HG03045 (cell line): ENCODE data around the gene PRSS35.
"Not testable (repeated sequence)": the region's sequence is repeated elsewhere in the genome, so short reads cannot be mapped to it uniquely, and the experiment has no call there.

Experiments
- ATAC-seq: cut with Tn5 transposase; IDR thresholded peaks from one replicate; pipeline ENCODE4 v1.9.1; 2021; ENCODE audit warnings: mild to moderate bottlenecking, moderate library complexity; ENCODE audit not compliant: unreplicated experiment

The PRSS35 gene, protein sequence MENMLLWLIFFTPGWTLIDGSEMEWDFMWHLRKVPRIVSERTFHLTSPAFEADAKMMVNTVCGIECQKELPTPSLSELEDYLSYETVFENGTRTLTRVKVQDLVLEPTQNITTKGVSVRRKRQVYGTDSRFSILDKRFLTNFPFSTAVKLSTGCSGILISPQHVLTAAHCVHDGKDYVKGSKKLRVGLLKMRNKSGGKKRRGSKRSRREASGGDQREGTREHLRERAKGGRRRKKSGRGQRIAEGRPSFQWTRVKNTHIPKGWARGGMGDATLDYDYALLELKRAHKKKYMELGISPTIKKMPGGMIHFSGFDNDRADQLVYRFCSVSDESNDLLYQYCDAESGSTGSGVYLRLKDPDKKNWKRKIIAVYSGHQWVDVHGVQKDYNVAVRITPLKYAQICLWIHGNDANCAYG

DNA sequence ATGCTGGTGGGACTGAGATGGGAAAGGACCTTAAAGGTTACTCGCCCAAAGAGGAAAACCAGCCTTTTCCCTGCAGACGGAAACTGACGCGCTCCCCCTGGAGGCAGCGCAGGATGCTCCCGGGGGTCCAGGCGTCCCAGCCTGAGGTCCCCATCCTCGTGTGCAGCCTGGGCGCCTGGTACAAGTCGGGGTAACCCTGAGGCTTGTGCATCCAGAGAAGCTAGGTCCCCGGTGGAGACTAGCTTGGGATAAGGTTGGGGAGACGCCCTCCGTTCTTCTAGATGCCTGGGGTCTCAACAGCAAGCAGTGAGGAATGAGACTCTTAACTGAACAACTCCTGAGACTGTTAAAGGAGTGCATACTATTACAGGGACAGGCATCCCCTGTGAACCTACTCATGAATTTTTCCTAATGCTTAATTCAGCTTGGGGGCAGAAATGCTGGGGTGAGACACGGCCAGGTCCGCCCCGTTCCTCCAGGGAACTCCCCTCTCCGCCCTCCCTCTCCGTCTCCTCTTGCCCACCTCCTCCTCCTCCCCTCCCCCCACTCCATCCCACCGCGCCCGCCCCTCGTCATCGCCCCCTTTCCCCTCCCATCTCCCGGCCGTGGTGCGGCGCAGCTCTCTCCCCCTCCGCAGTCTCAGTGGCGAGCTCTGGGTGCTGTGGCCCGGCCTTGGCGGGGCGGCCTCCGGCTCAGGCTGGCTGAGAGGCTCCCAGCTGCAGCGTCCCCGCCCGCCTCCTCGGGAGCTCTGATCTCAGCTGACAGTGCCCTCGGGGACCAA lies at the start of gene PRSS35:
PRSS35 (plus strand) TSS at position 634 of the 781 bp plus-strand sequence. CDS start 10,908 bp downstream, outside the sequence.
- ATAC-seq: peak; percentile 68

DNA sequence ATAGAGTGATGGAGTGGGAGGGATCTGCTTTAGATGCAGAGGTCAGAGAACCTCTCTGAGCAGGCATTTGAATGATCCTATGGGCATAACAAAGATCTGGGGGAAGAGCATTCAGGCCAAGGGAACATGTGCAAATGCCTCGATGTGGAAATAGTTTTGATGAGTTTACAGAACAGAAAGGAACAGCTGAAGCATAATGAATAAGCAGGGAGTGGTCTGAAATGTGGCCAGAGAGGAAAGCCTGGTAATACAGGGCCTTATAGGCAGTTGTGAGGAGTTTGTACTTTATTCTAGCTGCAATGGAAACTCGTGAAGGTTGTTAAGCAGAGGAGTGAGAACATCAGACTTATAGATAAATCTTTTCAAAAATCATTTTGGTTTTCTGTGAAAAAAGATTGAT lies 48.4 kb upstream of the PRSS35 start:
- no peak for ATAC-seq

DNA sequence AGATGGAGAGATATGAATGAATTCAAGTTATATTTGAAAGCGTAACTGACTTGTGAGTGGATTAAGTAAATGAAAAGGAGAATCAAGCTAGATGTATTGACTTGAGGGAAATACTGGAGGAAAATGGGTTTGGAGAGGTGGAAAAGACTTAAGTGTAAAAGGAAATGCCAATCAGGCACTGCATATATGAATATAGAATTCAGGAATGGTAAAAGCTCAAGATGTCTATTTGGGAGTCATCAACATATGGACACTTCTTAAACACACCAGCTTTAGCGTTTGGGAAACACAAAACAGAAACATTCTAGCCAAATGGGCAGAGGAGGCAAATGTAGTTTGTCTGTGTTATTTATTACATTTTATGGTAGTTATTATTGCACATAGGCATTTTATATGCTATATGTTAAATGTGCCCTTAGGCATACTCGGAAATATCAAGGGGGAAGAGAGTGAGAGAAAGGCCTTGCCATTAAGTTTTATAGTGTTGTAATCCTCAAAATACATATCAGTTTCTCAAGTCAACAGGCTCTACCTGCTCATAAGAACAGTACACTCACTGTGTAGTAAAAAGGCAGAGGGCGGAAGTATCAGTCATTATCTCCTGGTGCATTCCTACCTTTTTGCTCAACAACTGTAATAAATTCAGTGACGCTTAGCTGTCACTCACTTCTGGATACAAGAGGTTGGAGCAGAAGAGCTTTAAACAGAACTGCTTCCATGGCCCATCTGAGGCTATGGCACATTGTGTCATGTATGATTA lies 47.8 kb upstream of the PRSS35 start:
- ATAC-seq: no peak

DNA sequence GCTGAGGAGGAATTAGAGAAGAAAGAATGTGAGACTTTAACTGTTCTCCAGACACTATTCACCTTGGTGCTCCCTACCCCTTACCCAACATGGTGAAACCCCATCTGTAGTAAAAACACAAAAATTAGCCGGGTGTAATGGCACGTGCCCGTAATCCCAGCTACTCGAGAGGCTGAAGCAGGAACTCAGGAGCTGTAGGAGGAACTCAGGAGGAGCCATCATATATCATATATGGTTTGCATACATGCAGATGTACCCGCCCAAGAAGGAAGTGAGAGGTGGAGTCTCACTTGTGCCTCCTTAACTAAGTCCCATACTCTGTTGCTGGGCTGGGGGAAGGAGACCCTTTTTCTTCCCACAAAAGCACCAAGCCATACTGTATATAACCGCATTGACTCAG lies 46.0 kb upstream of the PRSS35 start:
- no peak for ATAC-seq

DNA sequence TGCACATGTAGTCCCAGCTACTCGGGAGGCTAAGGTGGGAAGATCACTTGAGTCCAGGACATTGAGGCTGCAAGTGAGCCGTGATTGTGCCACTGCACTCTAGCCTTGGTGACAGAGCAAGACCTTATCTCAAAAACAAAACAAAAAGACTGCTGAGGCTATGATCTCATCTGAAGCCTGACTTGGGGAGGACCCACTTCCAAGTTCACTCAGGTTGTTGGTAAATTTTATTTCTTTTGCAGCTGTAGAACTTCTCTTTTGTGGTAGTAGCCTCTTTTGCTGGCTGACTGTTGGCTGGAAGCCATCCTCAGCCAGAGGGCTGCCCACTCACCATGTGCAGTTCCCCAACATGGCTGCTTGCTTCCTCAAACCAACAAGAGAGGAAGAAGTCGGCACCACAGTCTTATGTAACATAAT lies 44.7 kb upstream of the PRSS35 start:
- no peak for ATAC-seq

DNA sequence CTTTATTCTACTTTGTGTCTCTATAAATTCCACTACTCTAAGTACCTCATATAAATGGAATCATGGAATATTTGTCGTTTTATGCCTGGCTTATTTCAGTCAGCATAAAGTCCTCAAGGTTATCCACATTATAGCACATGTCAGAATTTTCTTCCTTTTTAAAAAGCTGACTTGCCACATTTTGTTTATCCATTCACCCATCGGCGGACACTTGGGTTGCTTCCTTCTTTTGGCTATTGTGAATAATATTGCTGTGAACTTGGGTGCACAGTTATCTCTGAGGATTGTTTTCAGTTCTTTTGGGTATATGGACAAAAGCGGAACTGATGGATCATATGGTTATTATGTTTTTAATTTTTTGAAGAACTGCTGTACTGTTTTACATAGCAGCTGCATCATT lies 42.3 kb upstream of the PRSS35 start:
- no peak for ATAC-seq

DNA sequence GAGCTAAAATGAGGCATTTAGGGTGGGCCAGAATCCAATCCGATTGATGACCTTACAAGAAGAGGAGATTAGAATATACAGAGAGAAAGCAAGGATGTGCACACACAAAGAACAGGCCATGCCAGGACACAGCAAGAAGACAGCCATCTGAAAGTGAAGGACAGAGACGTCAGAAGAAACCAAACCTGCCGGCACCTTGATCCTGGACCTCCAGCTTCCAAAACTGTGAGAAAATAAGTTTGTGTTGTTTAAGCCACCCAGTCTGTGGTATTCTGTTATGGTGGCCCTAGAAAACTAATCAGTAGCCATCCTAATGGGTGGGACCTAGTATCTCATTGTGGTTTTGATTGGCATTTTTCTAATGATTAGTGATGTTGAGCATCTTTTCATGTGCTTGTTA lies 41.7 kb upstream of the PRSS35 start:
- no peak for ATAC-seq

DNA sequence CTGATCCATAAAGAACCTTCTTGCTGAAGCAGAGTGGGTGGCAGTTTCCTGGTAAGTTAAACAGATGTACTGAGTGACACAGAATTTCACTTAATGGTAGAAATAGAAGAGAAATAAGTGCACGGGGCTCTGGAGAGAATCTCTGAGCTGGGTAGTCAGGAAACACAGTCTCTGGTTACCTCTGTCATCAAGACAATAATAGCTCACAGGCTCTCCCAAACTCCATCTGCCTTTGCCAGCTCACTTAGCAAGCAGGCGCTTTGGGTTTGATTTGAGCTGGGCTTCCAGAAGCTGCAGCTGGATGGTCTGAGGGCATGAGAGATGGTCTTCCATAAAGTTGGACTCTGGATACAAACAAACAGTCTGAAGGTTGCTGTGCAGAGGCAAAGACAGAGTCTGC lies 39.6 kb upstream of the PRSS35 start:
- ATAC-seq: no peak

DNA sequence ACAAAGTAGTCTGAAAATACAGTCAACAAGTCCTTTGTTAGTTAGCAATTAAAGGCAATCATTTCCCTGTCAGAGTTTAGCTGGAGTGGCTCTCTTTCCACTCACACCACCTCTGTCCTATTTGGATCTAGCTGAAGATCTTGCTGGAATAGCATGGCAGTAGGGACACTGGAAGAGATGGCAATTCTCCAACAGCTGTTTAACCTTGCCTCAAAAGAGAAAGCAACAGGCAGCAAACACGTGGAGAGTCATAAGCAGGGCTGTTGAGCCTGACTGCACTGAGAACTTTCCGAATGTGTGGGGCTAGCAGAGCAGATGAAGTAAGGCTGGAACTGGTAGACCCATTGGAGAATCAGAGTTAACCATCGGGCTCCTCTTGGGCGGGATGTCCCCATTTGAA lies 38.0 kb upstream of the PRSS35 start:
- no peak for ATAC-seq

DNA sequence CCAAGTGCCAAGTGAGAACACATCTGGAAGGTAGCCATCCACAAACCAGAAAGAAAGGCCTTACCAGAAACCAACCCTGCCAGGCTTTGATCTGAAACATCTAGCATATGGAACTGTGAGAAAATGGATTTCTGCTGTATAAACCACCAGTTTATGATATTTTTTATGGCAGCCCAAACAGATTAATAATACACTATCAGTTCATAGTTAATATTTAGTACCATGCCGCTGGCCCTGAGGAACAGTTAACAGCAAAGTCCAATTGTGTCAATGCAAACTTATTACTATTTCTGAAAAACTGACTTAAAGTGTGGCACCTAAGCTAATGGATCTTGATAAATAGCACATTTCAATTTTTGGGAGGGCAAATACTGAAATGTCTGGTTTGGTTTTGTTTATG lies 35.4 kb upstream of the PRSS35 start:
- ATAC-seq: no peak

DNA sequence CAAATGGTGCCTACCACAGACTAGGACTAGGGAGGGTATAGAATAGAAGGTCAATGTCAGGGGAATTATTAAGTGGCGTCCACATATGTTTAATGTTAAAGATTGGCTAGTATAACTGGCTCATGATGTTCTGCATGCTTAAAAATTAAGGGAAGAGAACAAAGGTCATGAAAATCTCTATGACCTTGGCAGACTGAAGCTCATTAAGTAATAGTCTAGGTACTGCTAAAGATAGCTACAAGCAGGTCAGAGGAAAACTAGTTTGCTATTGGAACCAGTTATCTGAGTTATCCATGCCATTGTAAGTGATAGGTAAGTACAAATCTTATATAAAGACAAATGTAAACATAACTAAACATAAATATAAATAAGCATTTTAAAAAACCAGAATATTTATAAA lies 32.9 kb upstream of the PRSS35 start:
- ATAC-seq: no peak

DNA sequence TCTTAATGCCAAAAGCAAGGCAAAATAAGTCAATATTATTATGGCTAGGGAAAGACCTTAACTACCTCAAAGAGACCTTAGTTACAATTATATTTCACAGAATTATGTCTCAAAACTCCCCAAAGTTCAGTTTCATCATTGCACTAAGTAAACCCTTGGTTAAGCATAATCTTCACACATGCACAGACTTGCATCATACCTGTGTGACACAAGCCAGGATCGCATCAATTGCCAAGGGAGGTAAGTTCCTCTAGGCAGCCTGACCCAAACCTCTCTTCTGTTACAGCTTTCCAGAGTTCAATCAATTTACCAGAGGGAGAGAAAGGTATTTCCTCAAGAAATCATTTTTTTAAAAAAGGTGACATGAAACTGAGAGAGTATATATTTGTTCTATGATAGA lies 31.9 kb upstream of the PRSS35 start:
- ATAC-seq: no peak

DNA sequence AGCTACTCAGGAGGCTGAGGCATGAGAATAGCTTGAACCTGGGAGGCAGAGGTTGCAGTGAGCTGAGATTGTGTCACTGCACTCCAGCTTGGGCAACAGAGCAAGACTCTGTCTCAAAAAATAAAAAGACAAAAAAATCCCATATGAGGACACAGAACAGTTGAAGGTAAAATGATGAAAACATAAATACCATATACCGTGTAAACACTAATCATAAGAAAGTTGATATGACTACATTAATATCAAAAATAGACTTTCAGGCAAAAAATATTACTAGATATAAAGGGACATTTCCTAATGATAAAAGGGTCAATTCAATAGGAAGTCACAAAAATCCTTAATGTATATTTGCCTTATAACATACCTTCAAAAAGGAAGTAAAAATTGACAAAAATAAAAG lies 30.4 kb upstream of the PRSS35 start:
- not testable (repeated sequence) for ATAC-seq

DNA sequence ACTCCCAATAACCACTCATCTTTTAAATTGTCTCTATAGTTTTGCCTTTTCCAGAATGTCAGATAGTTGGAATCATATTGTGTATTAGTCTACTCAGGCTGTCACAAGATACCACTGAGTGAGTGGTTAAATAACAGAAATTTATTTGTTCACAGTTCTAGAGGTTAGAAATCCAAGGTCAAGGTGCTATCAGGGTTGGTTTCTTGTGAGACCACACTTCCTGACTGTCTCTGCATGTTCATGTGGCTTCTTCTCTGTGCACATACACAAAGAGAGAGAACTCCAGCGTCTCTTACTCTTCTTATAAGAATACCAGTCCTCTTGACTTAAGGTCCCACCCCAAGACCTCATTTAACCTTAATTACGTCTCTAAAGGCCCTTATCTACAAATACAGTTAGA lies 23.9 kb upstream of the PRSS35 start:
- no peak for ATAC-seq

DNA sequence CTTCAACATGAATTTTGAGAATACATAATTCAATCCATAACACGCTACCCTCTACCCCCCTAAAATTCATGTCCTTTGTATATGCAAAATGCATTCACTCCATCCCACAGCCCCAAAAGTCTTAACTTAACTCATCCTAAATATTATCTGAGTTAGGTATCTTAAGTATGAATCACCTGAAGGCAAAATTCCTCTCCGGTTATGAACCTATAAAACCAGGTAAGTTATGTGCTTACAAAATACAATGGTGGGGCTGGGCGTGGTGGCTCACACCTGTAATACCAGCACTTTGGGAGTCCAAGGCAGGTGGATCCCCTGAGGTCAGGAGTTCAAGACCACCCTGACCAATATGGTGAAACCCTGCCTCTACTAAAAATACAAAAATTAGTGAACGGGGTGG lies 23.5 kb upstream of the PRSS35 start:
- no peak for ATAC-seq

DNA sequence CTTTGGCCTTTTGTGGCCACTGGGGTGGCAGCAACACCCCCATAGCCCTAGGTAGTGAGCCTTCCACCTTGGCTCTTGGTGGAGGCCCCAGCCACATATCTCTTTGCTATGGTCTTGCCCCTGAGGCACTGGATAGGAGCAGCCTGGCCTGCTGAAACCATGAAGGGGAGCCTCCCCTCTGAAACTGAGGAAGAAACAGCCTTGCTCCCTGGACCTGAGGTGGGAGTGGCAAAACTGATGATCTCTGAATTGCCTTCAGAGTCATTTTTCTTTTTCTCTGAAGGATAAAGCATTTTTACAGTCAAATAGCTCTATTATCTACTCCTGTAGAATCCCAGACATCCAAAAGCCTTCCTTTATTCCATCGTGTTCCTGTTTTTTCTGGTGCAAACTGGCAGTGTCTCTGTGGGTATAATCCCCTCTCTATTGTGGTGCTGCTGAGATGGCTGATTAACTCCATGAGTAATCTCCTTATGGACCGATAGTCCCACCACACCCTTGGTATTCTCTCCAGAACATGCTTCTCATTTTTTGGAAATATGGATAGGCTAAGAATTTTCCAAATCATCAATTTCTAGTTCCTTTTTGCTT lies 22.0 kb upstream of the PRSS35 start:
- no peak for ATAC-seq

DNA sequence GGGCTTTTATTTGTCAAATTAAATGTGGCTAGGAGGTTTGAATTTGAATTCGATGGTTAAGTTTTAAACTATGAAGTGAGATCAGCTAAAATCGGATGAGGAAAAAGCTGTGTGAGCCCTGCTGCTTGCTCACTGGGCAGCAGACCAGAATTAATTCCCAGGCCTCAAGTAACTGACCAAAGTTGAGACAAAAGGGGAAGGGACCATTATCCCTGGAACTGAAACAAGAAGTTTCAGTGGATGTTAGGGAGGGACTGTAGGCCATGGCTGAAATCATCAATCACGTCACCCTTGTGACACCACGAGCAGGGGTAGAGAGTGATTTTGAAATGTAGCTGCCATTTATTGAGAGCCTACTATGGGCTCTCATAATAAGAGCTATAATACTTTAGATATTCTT lies 7.0 kb upstream of the PRSS35 start:
- ATAC-seq: no peak

DNA sequence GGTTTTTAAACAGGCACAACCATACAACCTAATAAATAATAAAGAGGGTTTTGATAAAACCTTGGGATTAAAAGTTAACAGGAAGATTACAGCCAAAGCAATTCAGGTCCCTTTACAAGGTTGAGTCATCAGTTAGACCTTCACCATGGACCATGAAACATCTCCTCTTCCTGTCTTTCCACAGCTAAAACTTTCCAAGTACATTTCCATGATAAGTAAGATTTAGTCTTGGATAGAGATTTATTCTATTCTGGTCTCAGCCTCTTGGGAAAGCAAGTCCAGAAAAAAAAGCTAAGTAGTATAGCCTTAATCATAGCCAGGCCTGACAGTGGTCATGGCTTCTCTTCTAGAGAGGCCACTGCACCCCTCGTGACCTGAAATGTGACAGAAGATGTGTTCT lies 2.9 kb upstream of the PRSS35 start:
- ATAC-seq: no peak

DNA sequence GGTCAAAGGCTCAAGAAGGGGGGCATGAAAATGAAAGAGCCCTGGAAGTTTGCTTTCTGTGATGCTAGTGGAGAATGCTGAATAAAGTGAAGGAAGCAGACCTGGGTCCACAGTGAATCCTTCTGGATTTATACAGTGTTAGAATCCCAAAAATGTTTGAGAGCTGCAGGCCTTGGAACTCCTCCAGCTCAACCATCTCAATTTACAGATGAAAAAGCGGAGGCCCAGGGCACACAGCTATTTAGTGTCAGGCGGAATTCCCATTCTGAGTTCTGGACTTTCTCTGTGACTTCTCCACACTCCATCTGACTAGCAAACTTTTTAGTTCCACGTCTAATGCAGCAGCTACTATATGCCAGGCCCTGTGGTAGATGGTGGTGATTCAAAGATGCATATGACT lies 1.5 kb upstream of the PRSS35 start:
- no peak for ATAC-seq

DNA sequence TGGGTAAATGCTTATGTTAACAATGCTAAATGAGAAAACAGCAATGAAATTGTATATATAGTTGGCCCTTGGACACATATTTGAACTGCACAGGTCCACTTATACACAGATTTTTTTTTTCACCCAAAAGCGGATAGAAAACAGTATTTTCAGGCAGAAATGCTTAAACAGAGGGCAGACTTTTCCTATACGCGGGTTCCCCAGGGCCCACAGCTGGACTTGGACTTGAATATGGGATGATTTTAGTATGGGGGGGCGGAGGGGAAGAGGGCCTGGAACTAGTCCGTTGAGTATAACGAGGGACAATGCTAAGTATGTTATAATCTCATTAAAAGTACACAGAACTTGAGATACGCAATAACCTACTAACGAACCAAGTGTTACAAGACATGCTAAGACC lies 1.1 kb upstream of the PRSS35 start:
- no peak for ATAC-seq

DNA sequence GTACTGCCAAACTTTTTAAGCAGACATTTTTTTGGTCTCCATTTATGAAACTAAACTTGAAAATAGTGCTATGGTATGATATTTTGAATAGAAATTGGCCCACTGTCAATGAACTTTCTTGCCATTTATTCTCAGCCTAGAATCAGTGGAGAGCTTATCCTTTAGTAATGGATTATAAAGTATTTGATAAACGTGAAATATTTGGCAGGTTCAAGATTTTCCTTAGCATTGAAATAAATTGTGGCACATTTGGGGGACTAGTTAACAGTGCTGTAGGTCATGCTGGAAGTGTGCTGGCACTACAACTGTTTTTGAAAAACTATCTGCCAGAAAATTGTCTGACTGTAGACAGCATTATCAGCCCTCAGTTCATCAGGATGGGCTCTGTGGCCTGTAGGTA lies 2.1 kb downstream of the PRSS35 start:
- no peak for ATAC-seq
